Measurements from ENCODE around the gene EXOC4. TPM values are rescaled to one million over a fixed set of nuclear protein-coding genes. Genes with fewer than 3 reads are reported as not detected.

The EXOC4 gene
- total RNA-seq, 4 donors from 2014 or later, result 59.2 to 88.7 (median 71.6) TPM

DNA sequence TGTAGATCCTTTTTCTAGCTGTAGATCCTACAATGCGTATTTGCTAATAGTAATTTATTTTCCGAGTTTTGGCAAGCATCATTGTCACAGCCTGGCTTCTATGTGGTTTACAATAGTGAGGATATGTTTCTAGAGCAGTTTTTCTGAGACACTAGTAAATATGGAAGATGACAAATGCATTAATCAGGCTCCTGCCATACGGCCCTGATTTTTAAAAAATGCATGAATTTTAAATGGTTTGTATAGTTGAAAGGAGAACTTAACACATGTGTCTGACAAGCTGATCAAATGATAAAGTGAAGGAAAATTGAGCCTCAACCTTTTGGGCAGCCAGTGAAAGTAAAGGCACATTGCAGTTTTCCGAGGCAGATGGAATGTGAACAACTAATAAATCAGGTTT is 354.1 kb downstream of the EXOC4 start:
- no peak for ATAC-seq (ENCODE audit: low FRiP score)
- no peak for DNase-seq (ENCODE audit: low spot score)
- TF ChIP-seq, protein P1, sequence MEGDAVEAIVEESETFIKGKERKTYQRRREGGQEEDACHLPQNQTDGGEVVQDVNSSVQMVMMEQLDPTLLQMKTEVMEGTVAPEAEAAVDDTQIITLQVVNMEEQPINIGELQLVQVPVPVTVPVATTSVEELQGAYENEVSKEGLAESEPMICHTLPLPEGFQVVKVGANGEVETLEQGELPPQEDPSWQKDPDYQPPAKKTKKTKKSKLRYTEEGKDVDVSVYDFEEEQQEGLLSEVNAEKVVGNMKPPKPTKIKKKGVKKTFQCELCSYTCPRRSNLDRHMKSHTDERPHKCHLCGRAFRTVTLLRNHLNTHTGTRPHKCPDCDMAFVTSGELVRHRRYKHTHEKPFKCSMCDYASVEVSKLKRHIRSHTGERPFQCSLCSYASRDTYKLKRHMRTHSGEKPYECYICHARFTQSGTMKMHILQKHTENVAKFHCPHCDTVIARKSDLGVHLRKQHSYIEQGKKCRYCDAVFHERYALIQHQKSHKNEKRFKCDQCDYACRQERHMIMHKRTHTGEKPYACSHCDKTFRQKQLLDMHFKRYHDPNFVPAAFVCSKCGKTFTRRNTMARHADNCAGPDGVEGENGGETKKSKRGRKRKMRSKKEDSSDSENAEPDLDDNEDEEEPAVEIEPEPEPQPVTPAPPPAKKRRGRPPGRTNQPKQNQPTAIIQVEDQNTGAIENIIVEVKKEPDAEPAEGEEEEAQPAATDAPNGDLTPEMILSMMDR (IDR thresholded peaks at IDR 0.05), result no peak

DNA sequence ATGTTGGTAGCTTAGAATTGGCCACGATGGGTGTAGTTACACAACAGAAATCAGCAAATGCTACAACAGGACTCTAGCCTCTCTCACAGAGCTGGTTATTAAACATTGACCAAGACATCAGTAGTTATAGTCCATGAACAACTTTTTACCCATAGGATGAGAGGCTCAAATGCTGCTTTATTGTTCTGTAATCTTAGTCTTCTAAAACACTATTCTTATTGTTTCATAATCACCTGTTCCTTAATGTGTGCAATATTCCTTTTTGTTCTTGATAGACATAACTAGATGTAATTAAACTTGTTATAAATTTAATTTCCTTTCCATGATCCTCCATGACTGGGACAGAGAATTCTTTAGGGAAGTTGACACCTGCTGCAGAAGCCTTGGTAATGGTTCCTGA is 356.9 kb downstream of the EXOC4 start:
- TF ChIP-seq, protein P1 (IDR thresholded peaks at IDR 0.05), result no peak
- ATAC-seq (ENCODE audit: low FRiP score) (no peak), DNase-seq (ENCODE audit: low spot score) (no peak)

DNA sequence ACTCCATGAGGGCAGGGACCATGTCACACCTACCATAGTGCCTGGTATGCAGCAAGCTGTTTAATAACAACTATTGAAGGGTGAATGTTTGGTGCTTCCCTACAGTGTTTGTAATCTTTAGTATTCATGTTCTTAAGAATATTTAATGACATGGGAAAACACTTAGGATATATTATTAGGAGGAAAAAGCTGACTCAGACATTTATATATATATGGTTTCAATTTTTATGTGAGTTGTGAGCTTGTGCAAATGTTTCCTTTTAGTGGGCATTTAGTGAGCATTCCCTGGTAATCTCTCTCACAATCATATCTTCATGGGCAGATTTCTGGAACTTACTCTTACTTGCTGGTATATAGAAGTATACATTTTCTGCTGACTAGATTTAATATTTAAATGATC is 359.1 kb downstream of the EXOC4 start:
- ATAC-seq (ENCODE audit: low FRiP score), result no peak
- TF ChIP-seq, protein P1 (IDR thresholded peaks at IDR 0.05), result no peak
- DNase-seq (ENCODE audit: low spot score), result no peak

DNA sequence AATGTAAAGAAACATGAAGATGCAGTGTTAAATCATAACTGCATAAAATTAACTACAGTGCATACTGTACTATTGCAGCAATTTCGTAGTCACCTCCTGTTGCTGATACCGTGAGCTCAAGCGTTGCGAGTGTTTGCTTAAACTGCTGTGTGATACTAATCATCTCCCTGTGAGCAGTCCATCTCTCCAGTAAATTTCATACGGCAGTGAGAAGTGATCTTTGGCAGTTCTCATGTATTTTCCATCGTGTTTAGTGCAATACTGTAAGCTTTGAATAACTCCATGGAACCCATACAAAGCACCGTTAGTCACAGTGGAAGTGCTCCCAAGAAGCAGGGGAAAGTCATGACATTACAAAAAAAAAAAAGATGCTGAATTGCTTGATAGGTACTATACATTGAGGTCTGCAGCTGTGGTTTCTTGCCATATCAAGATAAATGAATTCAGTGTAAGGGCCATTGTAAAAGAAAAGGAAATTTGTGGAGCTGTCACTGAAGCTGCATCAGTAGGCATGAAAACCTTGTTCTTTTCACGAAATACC is 360.4 kb downstream of the EXOC4 start:
- DNase-seq (ENCODE audit: low spot score) (no peak), ATAC-seq (ENCODE audit: low FRiP score) (no peak)
- TF ChIP-seq, protein P1 (IDR thresholded peaks at IDR 0.05), result no peak

DNA sequence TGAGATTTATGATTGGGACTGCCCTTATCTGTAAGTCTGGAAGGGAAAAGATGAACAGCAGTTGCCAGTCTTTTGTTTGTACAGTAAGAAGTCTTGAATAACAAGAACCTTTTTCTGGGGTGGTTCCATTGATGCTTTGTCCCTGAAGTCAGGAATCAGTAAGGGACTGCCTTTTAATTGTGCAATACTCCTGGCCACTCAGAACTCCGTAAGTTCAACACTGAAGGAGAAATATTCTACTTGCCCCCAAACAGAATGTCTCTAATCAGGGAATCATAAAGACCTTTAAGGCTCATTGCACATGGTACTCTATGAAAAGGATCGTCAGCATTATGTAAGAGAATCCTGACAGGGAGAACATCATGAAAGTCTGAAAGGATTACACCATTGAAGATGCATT is 361.4 kb downstream of the EXOC4 start:
- TF ChIP-seq, protein P1 (IDR thresholded peaks at IDR 0.05), result no peak

DNA sequence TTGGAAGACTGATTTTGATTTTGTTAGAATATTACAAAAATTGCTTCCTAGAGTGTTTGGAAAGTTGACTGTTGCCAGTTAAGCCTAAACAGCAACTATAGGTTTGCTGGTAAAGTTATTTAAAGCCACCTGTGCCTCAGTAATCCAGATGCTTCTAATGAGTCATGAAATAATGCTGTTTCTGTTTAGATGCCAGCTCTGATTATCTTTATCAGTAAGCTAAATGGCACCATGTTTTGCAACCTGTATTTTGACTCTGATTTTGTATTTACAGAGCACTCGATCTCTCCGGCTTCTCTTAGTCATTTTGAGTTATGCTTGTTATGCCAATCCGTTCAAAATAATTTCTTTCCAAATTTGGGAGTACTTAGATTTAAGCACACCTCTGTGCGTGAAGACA is 366.1 kb downstream of the EXOC4 start:
- ATAC-seq (ENCODE audit: low FRiP score) (no peak), DNase-seq (ENCODE audit: low spot score) (no peak)
- TF ChIP-seq, protein P1 (IDR thresholded peaks at IDR 0.05), result no peak

More for the DNA sequence above, 361.4 kb downstream of the EXOC4 start:
- DNase-seq (ENCODE audit: low spot score) (no peak), ATAC-seq (ENCODE audit: low FRiP score) (no peak)

DNA sequence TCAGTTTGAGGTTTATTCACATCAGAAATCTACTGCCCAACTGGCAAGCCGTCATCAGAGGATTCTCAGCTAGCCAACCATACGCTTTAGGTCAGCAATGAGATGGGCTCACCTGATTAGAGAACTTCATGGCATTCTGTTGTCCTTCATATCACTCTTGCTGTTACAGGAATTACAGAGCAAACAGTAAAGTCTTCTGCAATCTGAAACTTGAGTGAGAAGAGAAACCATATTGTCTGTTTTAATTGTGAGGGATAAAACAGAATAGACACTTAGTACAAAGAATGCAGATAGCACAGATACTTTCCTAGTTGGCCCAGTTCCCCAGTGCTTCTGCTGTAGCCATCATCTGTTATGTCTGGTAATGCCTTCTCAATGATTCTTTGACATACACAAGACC is 366.6 kb downstream of the EXOC4 start:
- ATAC-seq (ENCODE audit: low FRiP score) (no peak), DNase-seq (ENCODE audit: low spot score) (no peak)
- TF ChIP-seq, protein P1 (IDR thresholded peaks at IDR 0.05), result no peak

Data from omental fat pad (tissue), 4 donors.